Loucy (cell line): ENCODE data around the gene AIF1L.

Source experiments
- H2AFZ ChIP-seq: fragments of 200-600 bp; sonication (generic); 2 replicates; pipeline ENCODE4 v1.6.0; 2016; ENCODE audit warnings: antibody characterized with exemption, mild to moderate bottlenecking, low read length, moderate library complexity
- H3F3A ChIP-seq: fragments of 200-600 bp; 2 replicates; pipeline ENCODE4 v1.6.0; 2016; ENCODE audit warnings: antibody characterized with exemption, low read depth, mild to moderate bottlenecking
- H3K27me3 ChIP-seq: fragments of 200-600 bp; sonication (generic); 2 replicates; pipeline ENCODE4 v1.6.1; 2014; ENCODE audit warnings: low read length, mild to moderate bottlenecking; ENCODE audit not compliant: insufficient read depth, poor library complexity, severe bottlenecking
- H3K36me3 ChIP-seq: fragments of 200-600 bp; sonication (generic); 2 replicates; pipeline ENCODE4 v1.6.1; 2016; ENCODE audit warnings: low read length; ENCODE audit not compliant: insufficient read depth
- H3K4me1 ChIP-seq: fragments of 200-600 bp; sonication (generic); 2 replicates; pipeline ENCODE4 v1.5.1; 2014; ENCODE audit warnings: low read length, mild to moderate bottlenecking; ENCODE audit not compliant: insufficient read depth, poor library complexity, severe bottlenecking
- H3K4me2 ChIP-seq: fragments of 200-600 bp; sonication (generic); 2 replicates; pipeline ENCODE4 v1.6.0; 2014; ENCODE audit warnings: antibody characterized with exemption, low read length, low read depth, mild to moderate bottlenecking; ENCODE audit not compliant: poor library complexity, severe bottlenecking
- H3K4me3 ChIP-seq: fragments of 200-600 bp; sonication (generic); 2 replicates; pipeline ENCODE4 v1.5.1; 2014; ENCODE audit warnings: low read length, mild to moderate bottlenecking, mixed read lengths; ENCODE audit not compliant: poor library complexity, severe bottlenecking
- H3K79me2 ChIP-seq: fragments of 200-600 bp; sonication (generic); 2 replicates; pipeline ENCODE4 v1.6.1; 2014; ENCODE audit warnings: low read length; ENCODE audit not compliant: insufficient read depth
- H3K9ac ChIP-seq: fragments of 200-600 bp; sonication (generic); 2 replicates; pipeline ENCODE4 v1.6.0; 2014; ENCODE audit warnings: mild to moderate bottlenecking, low read depth, low read length, moderate library complexity; ENCODE audit not compliant: poor library complexity, severe bottlenecking
- H3K9me2 ChIP-seq: fragments of 200-600 bp; sonication (generic); replicated peaks from 2 replicates; pipeline ENCODE4 v1.6.1; 2016; ENCODE audit warnings: low read depth, low read length, mixed read lengths
- H3K9me3 ChIP-seq: fragments of 200-600 bp; sonication (generic); 2 replicates; pipeline ENCODE4 v1.6.1; 2014; ENCODE audit warnings: mild to moderate bottlenecking, antibody characterized with exemption, low read length, low read depth; ENCODE audit not compliant: insufficient read depth
- H4K20me1 ChIP-seq: fragments of 200-600 bp; sonication (generic); 2 replicates; pipeline ENCODE4 v1.6.0; 2014; ENCODE audit warnings: antibody characterized with exemption, low read length, mild to moderate bottlenecking; ENCODE audit not compliant: insufficient read depth, poor library complexity, severe bottlenecking
- CTCF ChIP-seq: fragments of 200-600 bp; sonication (generic); conservative IDR thresholded peaks from 2 replicates; pipeline ENCODE4 v1.5.1; 2014; ENCODE audit warnings: mild to moderate bottlenecking, antibody characterized with exemption, low read length
- EZH2phosphoT487 ChIP-seq: fragments of 200-600 bp; IDR thresholded peaks from 2 replicates; pipeline ENCODE4 v1.6.1; 2018; ENCODE audit warnings: antibody characterized with exemption, mild to moderate bottlenecking, moderate library complexity, borderline replicate concordance

The AIF1L gene

GRCh38 chr9:131116281-131117120 is 20.2 kb downstream of the AIF1L start:
- H3K4me1 ChIP-seq, result no peaks in the 10 kb centered on the region
- no peak overlapping the region for H3K4me2 ChIP-seq
- no peak overlapping the region for H2AFZ ChIP-seq
- TF ChIP-seq CTCF, result no peak
- TF ChIP-seq EZH2phosphoT487, result no peak
- H3K79me2 ChIP-seq, result no peaks in the 10 kb centered on the region
- no peaks in the 10 kb centered on the region for H3K9me2 ChIP-seq
- H3K4me3 ChIP-seq, result no peak overlapping the region
- H3K9me3 ChIP-seq, result no peaks in the 10 kb centered on the region
- no peaks in the 10 kb centered on the region for H3K27me3 ChIP-seq
- no peaks in the 10 kb centered on the region for H4K20me1 ChIP-seq
- H3F3A ChIP-seq, result no peaks in the 10 kb centered on the region
- H3K9ac ChIP-seq, result no peak overlapping the region
- H3K36me3 ChIP-seq, result no peaks in the 10 kb centered on the region

DNA sequence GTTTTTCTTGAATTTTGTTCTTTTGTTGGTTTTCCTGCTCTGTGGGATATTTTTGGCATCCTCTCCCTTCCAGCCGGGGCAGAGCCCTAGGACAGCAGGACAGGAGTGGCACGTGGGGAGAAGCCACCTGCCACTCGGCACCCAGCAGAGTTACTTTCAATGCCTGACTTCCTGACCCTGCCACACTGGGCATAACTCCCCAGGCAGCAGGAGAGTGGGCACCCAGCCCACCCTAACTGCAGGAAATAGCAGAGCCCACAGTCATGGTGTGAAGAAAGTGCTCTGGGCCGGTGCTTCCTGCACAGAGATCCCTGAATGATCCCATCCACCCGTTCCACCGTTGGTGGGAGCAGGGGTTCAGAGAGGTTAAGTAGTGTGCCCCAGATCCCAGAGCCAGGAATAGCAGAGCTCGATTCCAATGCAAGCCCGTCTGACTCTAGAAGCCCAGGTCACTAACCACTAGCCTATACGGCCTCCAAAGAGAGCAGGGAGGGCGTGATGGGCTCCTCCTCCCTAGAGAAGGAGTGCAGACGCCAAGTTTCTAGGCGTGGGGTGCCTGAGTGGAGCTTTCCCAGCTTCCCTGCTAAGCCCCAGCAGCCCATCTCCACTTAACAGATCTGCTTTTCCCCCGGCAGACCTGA is 20.9 kb downstream of the AIF1L start:
- Histone ChIP-seq H3K79me2 (no peaks in the 10 kb centered on the region), H3K4me1 (no peaks in the 10 kb centered on the region), H3K27me3 (no peaks in the 10 kb centered on the region), H2AFZ (no peak overlapping the region), H3K4me3 (no peak overlapping the region), H3K9ac (no peak overlapping the region), H4K20me1 (no peaks in the 10 kb centered on the region), H3F3A (no peaks in the 10 kb centered on the region), H3K36me3 (no peaks in the 10 kb centered on the region), H3K4me2 (peak overlapping the region; percentile 20), H3K9me3 (no peaks in the 10 kb centered on the region), H3K9me2 (no peaks in the 10 kb centered on the region)
- TF ChIP-seq EZH2phosphoT487 (no peak), CTCF (no peak)

DNA sequence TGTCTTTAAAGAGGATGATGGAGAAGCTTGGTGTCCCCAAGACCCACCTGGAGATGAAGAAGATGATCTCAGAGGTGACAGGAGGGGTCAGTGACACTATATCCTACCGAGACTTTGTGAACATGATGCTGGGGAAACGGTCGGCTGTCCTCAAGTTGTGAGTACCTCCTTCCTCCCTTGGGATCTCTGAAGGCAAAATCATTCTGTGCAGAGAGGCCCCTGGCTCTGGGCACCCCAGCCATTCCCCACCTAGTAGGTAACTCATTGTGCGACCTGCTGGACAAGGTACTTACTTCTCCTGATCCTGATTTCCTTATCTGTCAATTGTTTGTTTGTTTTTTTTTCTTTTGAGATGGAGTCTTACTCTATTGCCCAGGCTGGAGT is 21.4 kb downstream of the AIF1L start:
- H2AFZ ChIP-seq, result no peak overlapping the region
- H3K36me3 ChIP-seq, result no peaks in the 10 kb centered on the region
- no peak overlapping the region for H3K9ac ChIP-seq

More for the DNA sequence above, 21.4 kb downstream of the AIF1L start:
- Histone ChIP-seq H3K4me1 (no peaks in the 10 kb centered on the region), H3K4me2 (no peak overlapping the region), H3K9me3 (no peaks in the 10 kb centered on the region), H3K27me3 (no peaks in the 10 kb centered on the region), H3K79me2 (no peaks in the 10 kb centered on the region), H3F3A (no peaks in the 10 kb centered on the region), H3K9me2 (no peaks in the 10 kb centered on the region), H4K20me1 (no peaks in the 10 kb centered on the region), H3K4me3 (no peak overlapping the region)
- TF ChIP-seq CTCF (no peak), EZH2phosphoT487 (no peak)
